Measurements from ENCODE around the gene GYS1. TPM values are rescaled to one million over a fixed set of nuclear protein-coding genes. Genes with fewer than 3 reads are reported as not detected.
"Not testable (repeated sequence)": the region's sequence is repeated elsewhere in the genome, so short reads cannot be mapped to it uniquely, and the experiment has no call there.

GYS1 gene
- total RNA-seq, 2 donors from 2014 or later, result 66.4 to 95.7 TPM

DNA sequence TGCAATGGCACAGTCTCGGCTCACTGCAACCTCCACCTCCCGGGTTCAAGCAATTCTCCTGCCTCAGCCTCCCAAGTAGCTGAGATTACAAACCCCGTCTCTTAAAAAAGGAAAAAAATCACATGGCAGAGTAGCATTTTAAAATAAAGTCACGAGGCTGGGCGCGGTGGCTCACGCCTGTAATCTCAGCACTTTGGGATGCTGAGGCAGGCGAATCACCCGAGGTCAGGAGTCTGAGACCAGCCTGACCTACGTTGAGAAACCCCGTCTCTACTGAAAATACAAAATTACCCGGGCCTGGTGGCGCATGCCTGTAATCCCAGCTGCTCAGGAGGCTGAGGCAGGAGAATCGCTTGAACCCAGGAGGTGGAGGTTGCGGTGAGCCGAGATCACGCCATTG lies 65.4 kb downstream of the GYS1 start:
- ATAC-seq; DNase-seq; intact Hi-C loops (cut with DNase I): not testable (repeated sequence)

DNA sequence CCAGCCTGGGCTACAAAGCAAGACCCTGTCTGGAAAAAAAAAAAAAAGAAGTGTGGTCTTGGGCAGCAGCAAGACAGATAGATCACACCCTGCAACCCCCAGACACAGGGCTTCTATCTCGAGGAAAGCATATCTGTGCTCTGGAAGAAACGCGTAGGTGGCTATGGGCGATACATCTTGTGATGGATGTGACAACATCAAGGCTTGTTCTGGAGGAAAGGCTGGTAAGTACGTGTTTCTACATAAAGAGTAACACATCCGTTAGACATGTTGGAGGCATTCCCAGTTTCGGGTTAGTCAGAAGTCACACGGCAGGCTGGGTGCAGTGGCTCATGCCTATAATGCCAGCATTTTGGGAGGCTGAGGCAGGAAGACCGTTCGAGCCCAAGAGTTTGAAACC lies 66.2 kb downstream of the GYS1 start:
- intact Hi-C loops (cut with DNase I), result no loop called here
- DNase-seq (peak; percentile 52), ATAC-seq (peak; percentile 49 to 72)

DNA sequence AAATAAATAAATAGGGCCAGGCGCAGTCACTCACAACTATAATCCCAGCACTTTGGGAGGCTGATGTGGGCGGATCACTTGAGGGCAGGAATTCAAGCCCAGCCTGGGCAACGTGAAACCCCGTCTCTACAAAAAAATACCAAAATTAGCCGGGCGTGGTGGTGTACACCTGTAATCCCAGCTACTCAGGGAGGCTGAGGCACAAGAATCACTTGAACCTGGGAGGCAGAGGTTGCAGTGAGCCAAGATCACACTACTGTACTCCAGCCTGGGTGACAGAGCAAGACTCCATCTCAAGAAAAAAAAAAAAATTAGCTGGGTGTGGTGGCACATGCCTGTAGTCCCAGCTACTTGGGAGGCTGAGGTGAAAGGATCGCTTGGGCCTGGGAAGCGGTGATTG lies 67.2 kb downstream of the GYS1 start:
- ATAC-seq; DNase-seq; intact Hi-C loops (cut with DNase I): not testable (repeated sequence)

DNA sequence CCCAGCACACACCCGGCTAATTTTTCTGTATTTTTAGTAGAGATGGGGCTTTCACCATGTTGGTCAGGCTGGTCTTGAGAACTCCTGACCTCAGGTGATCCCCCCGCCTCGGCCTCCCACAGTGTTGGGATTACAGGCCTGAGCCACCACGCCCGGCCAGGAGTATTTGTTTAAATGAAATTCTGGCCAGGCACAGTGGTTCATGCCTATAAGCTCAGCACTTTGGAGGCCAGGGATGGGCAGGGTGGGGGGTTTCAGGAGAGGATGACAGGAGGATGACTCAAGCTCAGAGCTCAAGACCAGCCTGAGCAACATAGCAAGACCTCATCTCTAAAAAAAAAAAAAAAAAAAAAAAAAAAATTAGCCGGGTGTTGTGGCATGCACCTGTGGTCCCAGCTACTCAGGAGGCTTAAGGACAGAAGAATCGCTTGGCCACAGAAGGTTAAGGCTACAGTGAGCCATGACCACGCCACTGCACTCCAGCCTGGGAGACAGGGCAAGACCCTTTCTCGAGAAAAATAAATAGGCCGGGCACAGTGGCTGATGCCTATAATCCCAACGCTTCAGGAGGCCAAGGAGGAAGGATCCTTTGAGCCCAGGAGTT lies 67.8 kb downstream of the GYS1 start:
- intact Hi-C loops (cut with DNase I), result no loop called here
- DNase-seq (no peak), ATAC-seq (peak in 1 of 2 donors; percentile 39)

DNA sequence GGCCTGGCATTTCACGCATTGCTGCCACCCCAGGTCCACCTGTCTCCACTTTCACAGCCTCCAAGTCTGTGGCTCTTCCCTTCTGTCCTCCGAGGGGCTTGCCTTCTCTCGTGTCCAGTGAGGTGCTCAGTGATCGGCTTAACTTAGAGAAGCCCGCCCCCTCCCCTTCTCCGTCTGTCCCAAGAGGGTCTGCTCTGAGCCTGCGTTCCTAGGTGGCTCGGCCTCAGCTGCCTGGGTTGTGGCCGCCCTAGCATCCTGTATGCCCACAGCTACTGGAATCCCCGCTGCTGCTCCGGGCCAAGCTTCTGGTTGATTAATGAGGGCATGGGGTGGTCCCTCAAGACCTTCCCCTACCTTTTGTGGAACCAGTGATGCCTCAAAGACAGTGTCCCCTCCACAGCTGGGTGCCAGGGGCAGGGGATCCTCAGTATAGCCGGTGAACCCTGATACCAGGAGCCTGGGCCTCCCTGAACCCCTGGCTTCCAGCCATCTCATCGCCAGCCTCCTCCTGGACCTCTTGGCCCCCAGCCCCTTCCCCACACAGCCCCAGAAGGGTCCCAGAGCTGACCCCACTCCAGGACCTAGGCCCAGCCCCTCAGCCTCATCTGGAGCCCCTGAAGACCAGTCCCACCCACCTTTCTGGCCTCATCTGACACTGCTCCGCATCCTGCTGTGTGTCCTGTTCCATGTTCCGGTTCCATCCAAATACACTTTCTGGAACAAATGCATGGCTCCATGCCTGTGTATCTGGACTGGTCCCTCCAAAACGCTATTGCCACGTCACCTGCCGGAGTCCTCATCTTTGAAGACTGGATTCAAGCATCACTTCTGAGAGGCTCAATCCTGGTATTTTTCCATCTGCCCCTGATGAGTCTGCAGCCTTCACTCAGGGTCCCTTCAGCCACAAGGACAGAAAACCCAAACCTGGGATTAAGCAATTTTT lies 70.3 kb downstream of the GYS1 start:
- ATAC-seq, result no peak
- intact Hi-C loops (cut with DNase I), result no loop called here
- DNase-seq, result no peak

DNA sequence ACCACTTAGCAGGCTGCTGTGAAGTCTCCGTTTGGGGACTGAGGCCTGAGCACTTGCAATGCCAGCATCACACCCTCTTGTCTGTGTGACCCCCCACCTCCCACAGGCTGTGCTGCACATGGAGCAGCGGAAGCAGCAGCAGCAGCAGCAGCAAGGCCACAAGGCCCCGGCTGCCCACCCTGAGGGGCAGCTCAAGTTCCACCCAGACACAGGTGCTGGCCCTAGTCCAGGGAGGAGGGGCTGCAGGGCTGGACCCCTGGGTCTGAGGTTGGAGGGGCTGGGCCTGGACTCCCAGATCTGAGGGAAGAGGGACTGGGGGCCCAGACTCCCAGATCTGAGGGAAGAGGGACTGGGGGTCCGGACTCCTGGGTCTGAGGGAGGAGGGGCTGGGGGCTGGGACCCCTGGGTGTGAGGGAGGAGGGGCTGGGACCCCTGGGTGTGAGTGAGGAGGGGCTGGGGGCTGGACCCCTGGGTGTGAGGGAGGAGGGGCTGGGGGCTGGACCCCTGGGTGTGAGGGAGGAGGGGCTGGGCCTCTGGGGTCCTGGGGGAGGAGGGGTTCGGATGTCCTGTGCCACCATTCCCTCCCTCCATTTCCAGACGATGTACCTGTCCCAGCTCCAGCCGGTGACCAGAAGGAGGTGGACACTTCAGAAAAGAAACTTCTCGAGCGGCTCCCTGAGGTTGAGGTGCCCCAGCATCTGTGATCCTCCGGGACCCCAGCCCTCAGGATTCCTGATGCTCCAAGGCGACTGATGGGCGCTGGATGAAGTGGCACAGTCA lies 71.2 kb downstream of the GYS1 start:
- ATAC-seq (no peak), DNase-seq (no peak)
- intact Hi-C loops (cut with DNase I), result no loop called here

DNA sequence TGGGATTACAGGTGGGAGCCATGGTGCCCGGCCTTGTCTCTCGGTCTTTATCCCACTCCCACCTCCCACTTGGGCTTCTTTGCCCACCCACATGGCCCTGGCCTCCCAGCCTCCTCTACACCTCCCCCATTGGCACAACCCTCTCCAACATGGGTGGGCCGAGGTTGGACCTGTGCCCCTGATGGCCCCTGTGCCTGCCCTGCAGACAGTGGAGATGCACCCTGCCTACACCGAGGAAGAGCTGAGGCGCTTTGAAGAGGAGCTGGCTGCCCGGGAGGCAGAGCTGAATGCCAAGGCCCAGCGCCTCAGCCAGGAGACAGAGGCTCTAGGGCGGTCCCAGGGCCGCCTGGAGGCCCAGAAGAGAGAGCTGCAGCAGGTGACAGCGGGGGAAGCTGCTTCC lies 72.2 kb downstream of the GYS1 start:
- DNase-seq, result no peak
- intact Hi-C loops (cut with DNase I), result no loop called here

DNA sequence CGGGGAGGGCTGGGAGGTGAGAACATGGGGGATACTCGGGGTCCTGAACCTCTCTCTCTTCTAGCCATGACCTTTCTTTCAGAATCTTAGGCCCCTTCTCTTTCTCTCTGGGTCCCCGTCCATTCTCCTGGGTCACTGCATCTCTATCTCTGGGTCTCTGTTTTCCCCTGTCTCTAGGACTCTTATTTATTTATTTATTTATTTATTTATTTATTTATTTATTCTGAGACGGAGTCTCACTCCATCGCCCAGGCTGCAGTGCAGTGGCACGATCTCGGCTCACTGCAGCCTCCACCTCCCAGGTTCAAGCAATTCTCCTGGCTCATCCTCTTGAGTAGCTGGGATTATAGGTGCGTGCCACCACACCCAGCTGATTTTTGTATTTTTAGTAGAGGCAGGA lies 73.8 kb downstream of the GYS1 start:
- DNase-seq; intact Hi-C loops (cut with DNase I); ATAC-seq: not testable (repeated sequence)

More for the DNA sequence above, 72.2 kb downstream of the GYS1 start:
- ATAC-seq, result no peak

DNA sequence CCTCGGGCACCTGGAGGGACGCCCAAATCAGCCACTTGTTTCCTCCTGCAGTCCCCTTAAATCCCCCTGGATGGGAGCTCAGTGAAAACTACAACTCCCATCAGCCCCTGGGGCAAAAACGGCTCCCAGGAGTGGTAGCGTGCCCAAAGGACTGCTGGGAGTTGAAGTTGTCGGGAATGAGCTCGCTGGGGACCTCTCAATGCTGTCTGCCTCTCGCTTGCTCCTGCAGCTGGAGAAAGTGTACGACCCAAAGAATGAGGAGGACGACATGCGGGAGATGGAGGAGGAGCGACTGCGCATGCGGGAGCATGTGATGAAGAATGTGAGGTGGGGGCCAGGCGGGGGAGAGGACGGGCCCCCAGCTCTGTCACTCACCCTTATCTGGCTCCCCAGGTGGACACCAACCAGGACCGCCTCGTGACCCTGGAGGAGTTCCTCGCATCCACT lies 74.3 kb downstream of the GYS1 start:
- ATAC-seq (peak in 1 of 2 donors; percentile 27), DNase-seq (no peak)
- intact Hi-C loops (cut with DNase I), result no loop called here

Small RNAs within 50 kb of the gene (microRNA-seq; reads per million reads assigned to microRNA genes)
- 0 reads per million in 2 donors for gene MIR6798

Other genes with a start within 250 kb of the GYS1 start
- under 1 TPM; 0.29 to 0.92 TPM for gene IZUMO1, start 246.4 kb downstream of the GYS1 start, total RNA-seq
- gene FUT1, start 240.7 kb downstream of the GYS1 start, total RNA-seq, result 1 to 10 TPM; 2.1 to 3.5 TPM
- gene FGF21, start 237.8 kb downstream of the GYS1 start, total RNA-seq, result not detected
- gene BCAT2, start 182.3 kb downstream of the GYS1 start, total RNA-seq, result 10 to 100 TPM; 29.8 to 37.7 TPM
- 1 to 10 TPM; 2.8 to 5.4 TPM for gene HSD17B14, start 156.8 kb downstream of the GYS1 start, total RNA-seq
- gene PLEKHA4, start 124.7 kb downstream of the GYS1 start, total RNA-seq, result 10 to 100 TPM; 29.6 to 67.1 TPM
- 10 to 100 TPM; 67.2 to 78.6 TPM for gene PPP1R15A, start 120.9 kb downstream of the GYS1 start, total RNA-seq
- under 1 TPM in 1 of 2 donors, not detected in 1; 0.50 TPM for gene TULP2, start 94.6 kb downstream of the GYS1 start, total RNA-seq
- 100 to 1,000 TPM; 279 to 342 TPM for gene NUCB1, start 93.0 kb downstream of the GYS1 start, total RNA-seq
- not detected for gene DHDH, start 59.6 kb downstream of the GYS1 start, total RNA-seq
- 10 to 100 TPM; 28.8 to 36.1 TPM for gene BAX, start 38.4 kb downstream of the GYS1 start, total RNA-seq
- 1,000 to 10,000 TPM; 1,813 to 2,086 TPM for gene FTL, start 28.0 kb downstream of the GYS1 start, total RNA-seq
- 10 to 100 TPM; 39.3 to 50.0 TPM for gene RUVBL2, start 578 bp upstream of the GYS1 start, total RNA-seq
- gene LHB, start 23.8 kb upstream of the GYS1 start, total RNA-seq, result under 1 TPM in 1 of 2 donors, not detected in 1; 0.55 TPM
- not detected for gene CGB3, start 31.0 kb upstream of the GYS1 start, total RNA-seq
- not detected for gene CGB2, start 38.6 kb upstream of the GYS1 start, total RNA-seq
- gene CGB1, start 43.6 kb upstream of the GYS1 start, total RNA-seq, result not detected
- not detected for gene CGB5, start 50.5 kb upstream of the GYS1 start, total RNA-seq
- gene CGB8, start 55.8 kb upstream of the GYS1 start, total RNA-seq, result not detected
- gene CGB7, start 64.4 kb upstream of the GYS1 start, total RNA-seq, result under 1 TPM in 1 of 2 donors, not detected in 1; 0.29 TPM
- gene NTF4, start 71.5 kb upstream of the GYS1 start, total RNA-seq, result 1 to 10 TPM in 1 of 2 donors, under 1 TPM in 1; 0.81 to 1.2 TPM
- gene KCNA7, start 79.4 kb upstream of the GYS1 start, total RNA-seq, result 1 to 10 TPM; 2.4 to 3.0 TPM
- 100 to 1,000 TPM in 1 of 2 donors, 10 to 100 TPM in 1; 98.3 to 134 TPM for gene SNRNP70, start 92.1 kb upstream of the GYS1 start, total RNA-seq
- 10 to 100 TPM; 11.4 to 14.9 TPM for gene LIN7B, start 121.1 kb upstream of the GYS1 start, total RNA-seq
- 1 to 10 TPM in 1 of 2 donors, under 1 TPM in 1; 0.47 to 1.6 TPM for gene C19orf73, start 125.8 kb upstream of the GYS1 start, total RNA-seq
- gene PPFIA3, start 126.2 kb upstream of the GYS1 start, total RNA-seq, result 10 to 100 TPM in 1 of 2 donors, 1 to 10 TPM in 1; 6.7 to 11.5 TPM
- 100 to 1,000 TPM; 480 to 499 TPM for gene HRC, start 162.1 kb upstream of the GYS1 start, total RNA-seq
- gene TRPM4, start 164.5 kb upstream of the GYS1 start, total RNA-seq, result 10 to 100 TPM; 24.4 to 30.6 TPM

Data from left cardiac atrium (tissue), 4 donors.